Umbilical cord (tissue), 2 donors: Measurements from ENCODE around the gene TMEM266. TPM values are rescaled to one million over a fixed set of nuclear protein-coding genes. Genes with fewer than 3 reads are reported as not detected.

Experiments
- DNase-seq: peaks from one replicate; pipeline ENCODE4 v3.0.0-alpha.2; 2015; ENCODE audit warnings: low spot score
- total RNA-seq: library from RNA; depleted of rRNA; stranded (reverse); fragments of >200 nt; gene quantifications from one replicate; pipeline ENCODE4 v1.2.3, GENCODE V29; 2014; ENCODE audit warnings: low replicate concordance; ENCODE audit not compliant: insufficient read depth

The TMEM266 gene
- total RNA-seq, 1 donor from 2014 or later: 1.4 TPM

DNA sequence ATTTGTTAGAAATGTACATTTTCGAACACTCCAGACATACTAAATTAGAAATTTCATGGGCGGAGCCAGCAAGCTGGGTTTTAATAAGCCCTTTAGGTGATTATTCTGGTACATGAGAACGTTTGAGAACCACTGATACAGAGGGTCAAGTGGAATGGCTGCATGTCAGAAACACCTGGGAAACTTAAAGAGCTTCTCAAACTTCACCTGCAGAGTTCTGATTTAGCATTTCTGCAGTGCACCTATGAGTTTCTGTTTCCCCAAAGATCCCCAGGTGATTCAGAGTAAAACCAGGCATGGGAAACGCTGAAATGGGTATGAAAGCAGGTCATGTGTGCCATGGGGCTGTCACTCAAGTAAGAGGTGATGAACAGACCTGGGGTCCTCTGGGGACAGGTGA is 68.1 kb downstream of the TMEM266 start:
- no peak for DNase-seq

DNA sequence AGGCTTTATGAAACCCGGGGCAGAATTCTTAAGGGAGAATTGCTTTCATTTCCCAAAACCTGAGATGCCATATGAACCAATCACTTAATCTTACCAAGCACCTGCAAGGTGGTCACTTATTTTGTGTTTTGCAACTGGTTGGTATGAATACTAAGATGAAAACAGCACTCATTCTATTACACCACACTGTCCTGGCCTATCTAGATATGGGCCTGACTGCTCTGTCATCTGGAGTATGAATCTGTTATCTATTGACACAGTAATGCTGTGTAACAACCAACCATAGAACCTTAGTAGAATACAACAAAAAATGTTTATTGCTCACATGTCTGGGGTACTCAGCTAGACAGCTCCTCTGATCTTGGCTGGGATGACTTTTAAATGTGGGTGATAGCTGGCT is 74.8 kb downstream of the TMEM266 start:
- no peak for DNase-seq

DNA sequence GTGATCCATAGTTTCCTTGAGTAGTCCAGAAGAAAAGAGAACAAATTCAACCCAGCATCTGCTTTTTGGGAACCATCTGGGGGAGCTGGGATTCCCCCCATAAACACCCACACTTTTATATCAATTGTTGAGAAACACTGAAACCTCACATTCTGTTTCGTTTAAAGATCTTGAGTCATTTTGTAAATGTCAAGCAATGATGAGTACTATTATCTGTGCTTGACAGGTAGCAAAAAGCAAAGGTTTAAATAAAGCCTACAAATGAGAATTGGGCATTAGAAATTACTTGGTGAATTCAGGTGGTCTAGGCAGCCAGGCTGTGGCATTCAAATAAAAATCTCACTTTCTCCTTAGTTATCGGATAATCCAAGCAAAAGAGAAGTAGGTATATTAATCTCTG is 75.7 kb downstream of the TMEM266 start:
- no peak for DNase-seq

DNA sequence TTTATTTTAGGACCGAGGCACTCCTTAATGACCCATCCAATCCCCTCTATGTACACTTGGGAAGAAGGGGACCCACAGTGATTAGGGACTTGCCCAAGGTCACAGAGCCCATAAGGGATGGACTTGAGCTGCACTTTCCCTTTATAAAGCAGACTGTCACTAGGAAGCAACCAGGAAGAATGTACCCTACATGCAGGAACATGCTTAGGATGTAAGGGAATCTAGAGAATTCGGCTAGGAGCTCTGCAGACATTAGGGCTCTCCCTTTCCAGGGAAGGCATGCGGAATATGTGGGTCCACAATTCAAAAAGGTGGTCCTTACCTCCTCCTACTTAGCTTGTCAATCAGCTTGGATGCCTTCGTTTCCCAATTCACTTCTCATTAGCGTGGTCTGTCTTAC is 78.7 kb downstream of the TMEM266 start:
- no peak for DNase-seq

DNA sequence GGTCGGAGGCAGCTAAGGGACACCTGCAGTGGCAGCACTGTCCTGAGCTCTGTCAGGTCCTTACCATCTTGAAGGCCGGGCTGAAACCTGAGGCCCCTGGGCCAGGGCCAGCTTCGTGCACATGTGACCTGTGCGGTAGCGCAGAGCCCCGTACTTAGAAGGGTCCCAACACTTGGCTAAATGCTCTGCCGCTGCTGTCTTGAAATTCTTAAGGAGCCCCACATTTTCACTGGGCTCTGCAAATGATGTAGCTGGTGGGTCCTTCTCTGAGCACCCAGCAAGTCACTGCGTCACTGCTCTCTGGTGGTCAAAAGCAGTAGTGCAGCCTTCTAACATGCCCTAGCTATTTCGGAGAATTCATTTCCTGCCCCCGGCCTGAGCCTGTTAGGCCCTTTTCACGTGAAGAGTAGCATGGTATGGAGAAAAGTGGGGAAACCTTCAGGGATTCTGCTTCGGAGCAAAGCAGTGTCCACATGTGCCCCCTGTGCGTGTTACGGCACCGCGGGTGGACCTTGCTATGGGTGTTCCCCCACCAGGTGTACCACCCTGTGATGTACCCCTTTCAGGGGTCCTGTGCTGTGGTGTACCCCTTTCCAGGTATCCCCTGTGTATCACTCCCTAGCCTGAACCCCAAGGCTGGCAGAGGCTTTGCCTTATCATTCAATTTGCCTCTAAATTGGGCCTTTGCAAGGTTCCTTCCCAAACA is 79.7 kb downstream of the TMEM266 start:
- DNase-seq: peak; percentile 83

DNA sequence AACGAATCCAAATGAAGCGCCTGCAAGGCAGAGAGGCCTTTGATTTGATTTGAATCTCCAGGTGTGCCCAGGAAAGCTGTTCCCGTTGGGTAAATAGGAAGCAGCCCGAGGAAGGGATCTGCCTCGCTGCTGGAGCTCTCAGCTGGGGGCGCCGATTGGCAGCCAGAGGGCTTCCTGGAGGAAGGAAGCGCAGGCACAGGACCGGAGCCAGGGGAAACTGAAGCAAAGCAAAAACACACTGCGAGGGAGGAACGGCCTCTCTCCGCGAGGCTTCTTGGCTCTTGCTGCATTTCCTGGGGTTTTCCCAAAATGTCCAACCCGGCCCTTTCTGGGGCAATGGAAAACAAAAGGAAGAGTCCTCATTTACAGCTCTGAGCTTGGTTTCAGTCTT is 80.3 kb downstream of the TMEM266 start:
- DNase-seq: no peak

DNA sequence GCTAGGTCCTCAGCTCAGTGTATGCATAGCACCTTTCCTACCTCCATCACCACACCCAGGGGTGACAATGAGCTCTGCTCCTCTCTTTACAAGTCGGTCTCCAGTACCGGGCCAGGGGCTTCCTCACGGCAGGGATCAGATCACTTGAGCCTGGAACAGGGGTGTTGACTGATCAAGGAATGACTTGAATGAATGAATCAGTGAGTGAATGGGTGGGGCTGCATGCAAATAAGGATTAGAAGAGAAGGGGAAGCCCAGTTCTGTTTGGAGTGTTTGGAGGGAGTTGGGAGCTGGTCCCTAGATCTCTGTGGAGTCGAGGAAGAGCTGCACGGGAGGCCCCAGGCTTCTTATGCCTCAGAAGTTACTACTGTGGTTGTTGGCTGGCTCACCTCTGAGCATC is 87.0 kb downstream of the TMEM266 start:
- no peak for DNase-seq

DNA sequence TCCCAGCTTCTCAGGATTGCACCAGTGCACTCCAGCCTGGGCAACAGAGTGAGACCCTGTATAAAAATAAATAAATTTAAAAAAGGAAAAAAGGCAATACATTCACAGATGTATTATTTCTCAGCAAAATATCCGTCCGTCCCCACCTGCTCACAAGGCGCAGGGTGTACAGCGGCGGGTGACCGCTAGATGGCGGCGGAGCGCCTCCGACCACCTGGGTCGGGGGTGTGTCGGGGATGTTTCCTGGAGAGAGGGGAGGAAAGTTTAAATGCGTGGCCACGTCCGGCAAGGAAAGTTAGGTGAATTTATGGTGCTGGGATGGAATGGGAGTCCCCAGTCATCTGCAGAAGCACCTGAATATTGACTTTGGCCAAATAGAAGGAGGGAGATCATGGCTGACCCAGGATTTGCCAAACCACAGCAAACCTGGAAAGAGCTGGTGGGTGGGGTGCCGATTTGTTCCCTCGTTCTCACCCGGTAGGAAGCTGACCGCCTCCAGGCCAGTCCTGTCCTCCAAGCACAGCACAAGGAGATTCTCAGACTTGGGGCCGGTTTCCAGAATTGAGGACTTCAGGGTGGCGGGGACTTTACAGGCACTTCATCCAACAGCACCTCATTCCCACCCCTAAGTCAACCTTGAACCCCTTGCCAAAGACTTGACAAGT is 88.3 kb downstream of the TMEM266 start:
- peak; percentile 35 for DNase-seq

DNA sequence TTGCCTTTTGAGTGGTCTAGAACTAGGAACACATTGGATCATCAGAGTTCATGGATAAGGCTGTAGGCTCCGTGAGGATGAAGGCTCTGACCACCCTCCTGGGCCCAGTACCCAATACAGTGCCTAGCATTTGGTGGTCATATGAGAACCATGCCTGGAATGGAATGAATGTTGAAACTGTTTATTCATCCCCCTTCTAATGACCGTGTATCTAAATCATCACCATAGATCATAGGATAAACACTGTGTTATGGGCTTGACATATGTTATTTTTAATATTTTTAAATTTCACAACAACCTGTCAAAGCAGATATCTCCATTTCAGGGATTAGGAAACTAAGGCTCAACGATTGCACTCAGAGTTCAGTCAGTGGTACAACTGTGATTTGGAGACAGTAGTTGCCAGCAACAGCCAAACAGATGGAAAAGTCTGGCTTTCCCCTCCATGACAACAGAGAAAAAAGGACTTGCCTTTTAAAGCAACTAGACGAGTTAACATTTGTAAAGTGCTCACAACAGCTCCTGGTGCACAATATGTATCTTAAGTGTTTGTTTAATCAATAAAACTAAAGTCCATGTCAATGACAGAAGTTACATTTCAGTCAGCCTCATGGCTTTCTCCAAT is 89.6 kb downstream of the TMEM266 start:
- DNase-seq: no peak

DNA sequence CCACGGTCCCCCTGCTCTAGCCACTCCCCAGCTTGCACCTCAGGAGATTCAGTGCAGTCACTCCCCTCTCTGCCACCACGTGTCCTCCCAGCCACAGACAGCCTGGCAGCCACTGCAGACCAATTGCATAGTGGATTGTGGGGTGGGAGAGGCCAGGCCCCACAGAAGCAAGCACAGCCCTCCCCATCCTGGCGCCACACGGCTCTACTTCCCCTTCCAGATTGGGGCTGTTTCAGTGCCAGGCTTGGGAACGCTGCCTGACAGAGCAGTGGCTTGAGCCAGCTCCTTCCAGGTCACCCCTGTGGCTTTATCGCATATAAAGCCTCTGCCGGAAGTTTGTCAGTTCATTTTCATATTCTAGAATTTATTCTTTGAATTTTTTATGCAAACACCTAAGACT is 90.7 kb downstream of the TMEM266 start:
- DNase-seq: no peak

DNA sequence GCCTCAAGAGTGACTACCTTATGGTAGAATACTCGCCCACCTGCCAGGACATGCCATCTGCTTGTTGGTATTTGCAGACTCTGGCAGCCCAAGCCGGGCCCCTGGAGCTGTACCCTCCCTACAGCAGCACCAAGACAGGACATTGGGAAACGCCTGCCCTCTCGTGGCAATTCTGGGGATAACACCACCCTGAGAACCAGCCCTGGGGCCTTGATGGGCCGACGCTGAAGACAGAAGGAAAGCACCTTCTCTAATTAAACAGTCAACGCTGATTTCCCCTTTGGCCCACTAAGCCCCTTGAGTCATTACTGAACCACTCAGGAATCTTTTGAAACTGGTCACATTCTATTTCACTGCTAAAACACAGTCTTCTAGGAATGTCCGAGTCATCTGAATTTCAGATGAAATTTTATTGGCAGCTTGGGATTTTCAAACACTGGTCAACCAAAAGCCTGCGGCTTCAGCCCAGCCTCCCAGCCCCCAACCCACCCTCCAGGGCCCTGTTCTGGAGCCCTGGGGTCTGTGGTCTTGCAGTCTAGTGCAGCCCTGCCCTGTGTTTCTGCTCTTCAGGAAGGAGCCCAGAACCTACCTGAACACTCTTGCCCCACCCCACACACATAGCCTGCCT is 91.3 kb downstream of the TMEM266 start:
- peak; percentile 77 for DNase-seq

DNA sequence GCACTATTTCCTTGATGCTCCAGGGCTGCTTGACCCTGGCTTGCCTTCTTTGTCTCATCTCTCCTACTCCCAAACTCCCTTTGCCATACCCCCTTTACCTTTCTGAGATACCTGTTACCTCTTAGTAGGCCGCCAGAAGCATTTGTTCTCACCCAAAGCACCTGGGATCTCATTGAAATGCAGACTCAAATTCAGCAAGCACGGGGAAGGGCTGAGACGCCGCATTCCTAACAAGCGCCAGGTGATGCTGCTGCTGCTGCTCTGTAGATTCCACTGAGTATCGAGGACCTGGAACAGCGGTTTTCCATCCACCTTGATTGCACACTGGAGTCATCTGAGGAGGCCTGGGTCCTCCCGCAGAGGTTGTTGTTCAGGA is 91.8 kb downstream of the TMEM266 start:
- DNase-seq: no peak

DNA sequence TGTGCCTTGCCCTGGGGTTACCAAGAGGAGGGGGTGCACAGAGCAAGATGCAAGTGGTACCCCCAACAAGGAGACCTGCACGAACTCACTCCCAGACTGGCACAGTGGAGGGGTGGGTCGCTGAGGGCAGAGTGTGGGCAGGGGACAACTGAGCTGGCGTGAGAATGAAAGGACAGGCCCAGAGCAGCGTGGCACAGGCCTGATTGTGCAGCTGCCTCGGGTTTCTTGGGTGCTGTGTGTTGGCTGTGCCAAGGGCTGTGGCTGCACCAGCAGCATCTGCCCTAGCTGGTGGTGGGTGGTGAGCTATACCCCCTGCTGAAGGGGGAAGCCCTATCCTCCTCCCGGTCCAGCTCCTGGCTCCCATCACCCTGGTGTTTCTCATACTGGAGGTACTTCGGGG is 92.4 kb downstream of the TMEM266 start:
- DNase-seq: no peak

DNA sequence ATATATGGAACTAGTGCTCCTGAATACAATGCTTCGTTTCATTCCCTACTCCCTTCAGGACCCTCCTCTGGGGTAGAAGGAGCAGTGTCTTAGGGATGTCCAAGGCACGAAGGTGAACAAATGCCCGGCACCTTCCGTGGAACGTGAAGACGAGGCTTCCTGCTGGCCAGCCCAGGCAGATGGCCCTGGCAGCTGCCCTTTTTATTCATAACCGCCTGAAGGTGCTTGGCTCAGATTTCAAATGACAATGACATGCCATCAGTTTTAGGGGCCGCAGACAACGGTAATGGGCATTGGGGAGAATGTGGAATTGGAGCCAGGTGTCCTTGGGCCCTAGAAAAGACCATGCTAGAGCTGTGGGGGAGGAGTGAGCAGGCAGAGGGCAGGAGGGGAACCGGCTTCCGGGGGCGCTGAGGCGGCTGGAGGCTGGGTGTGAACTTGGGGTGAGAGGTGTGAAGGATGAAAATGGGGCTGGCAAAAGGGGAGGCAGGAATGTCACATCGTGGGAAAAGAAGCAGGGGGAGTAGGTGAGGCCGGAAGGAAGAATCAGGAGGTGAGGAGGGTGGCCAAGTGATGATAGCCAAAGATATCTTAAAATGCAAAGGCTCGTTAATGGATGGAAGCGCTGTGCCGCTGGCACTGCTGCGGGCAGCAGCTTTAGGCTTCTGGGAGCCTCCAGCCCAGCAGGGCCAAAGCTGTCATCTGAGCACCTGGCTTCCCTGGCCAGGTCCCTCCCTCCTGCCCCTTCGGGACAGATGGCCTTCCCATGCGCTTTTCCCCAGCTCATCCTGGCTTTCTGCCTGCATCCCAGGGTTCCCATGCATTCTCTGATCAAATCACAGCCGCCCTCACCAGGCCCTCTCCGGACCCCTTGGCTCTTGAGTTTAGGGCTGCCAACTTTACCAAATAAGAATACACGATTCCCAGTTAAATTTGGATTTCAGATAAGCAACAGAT is 93.7 kb downstream of the TMEM266 start:
- no peak for DNase-seq

DNA sequence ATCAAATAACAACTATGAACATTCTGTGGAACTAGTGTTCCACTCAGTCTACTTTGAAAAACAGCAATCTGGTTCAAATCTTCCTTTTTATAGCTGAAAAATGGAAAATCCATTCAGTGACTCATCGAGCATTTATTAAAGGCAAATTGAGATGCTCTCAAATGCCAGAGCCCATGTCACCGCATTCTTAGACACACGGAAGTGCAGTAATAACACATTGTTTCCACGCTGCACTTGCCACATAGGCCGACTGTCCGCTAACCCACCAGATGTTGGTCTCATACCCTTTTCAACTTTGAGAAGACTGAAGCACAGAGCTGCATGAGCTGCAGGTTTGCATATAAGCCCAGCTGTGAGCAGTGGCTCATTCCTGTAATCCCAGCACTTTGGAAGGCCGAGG is 95.9 kb downstream of the TMEM266 start:
- no peak for DNase-seq

DNA sequence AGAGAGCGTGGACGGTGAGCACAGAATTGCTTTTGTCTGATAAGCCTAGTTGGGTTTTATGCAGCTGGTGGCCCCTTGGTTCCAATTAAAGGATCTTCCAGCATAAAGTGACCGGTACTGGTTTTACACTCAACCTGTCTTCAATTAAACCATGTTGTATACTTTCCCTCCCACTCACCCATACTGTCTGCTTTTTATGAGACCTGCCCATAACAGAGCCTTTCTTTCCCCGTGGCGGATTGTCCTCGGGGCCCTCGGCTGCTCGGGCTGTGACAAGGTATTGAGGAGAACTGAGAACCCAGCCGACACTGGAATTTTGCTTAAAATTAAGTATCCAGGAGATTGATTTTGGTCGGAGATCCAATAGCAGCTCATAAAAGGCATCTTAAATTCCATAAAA is 98.4 kb downstream of the TMEM266 start:
- DNase-seq: no peak

DNA sequence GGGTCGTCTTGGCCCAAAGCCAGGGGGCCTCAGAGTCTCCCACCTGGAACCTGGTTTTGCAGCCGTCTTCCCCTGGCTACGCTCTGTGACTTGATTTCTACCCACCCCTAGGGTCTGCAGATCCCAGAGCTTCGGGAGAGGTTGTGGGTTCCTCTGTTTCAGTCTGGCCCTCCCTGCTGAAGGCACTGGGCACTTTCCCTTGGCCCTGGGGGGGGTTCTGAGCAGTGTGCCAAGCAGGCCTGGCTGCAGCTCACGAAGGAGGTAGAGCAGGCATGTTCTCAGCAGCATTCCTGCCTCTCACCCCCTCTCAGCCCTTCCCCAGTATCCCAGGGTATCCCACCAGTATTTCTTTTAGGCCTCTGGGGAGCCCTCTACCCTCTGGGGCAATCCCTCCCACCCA is 99.0 kb downstream of the TMEM266 start:
- no peak for DNase-seq

DNA sequence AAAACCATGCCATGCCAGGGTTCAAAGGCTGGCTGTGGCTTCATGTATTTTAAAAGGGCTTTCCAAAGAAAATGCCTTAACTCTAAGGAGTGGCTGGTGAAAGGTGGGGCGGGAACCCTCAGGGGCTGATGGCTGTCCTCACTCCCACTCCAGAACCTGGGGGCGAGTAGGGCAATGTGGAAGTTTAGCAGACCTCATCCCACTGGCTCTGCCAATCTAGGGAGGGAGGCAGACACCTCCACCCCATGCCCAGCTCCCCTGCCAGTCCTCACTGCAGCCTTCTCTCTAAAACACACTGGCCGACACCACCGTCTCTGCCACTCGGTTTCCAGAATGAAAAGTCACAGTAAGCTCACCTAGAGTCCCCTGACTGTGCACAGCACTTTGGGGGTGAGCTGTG is 99.5 kb downstream of the TMEM266 start:
- DNase-seq: no peak

DNA sequence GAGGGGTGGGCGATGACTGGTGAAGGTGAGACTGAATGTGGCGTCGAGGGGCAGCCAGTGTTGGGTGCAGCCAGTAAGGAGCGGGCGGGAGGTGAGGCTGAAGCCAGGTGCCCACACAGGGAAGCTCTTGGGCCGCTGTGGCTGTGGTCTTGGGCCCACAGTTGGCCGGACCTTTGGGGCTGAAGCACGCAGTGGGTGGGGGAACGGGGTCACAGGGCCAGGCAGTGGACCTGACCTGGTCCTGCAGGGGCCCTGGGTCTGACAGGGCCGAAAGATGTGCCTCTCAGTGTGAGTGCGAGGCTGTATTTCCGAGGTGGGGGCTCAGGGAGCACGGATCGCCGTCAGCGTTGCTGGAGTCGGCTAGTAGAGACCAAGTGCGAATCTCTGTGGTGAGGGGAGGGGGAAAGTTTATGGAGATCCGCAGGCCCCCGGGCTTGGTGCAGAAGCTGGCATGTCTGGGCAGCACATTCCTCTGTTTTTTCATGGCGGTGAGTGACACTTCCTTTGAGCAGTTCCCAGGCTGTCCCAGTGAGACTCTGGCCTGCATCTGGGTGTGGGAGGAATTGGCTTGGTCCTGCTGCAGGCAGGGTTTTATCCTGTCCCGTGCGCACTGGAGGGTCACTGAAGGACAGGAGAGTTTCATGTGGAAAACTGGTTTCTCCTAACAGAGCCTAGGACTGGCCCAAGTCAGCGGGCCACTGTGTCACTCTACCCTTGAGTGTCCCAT is 100.8 kb downstream of the TMEM266 start:
- no peak for DNase-seq

DNA sequence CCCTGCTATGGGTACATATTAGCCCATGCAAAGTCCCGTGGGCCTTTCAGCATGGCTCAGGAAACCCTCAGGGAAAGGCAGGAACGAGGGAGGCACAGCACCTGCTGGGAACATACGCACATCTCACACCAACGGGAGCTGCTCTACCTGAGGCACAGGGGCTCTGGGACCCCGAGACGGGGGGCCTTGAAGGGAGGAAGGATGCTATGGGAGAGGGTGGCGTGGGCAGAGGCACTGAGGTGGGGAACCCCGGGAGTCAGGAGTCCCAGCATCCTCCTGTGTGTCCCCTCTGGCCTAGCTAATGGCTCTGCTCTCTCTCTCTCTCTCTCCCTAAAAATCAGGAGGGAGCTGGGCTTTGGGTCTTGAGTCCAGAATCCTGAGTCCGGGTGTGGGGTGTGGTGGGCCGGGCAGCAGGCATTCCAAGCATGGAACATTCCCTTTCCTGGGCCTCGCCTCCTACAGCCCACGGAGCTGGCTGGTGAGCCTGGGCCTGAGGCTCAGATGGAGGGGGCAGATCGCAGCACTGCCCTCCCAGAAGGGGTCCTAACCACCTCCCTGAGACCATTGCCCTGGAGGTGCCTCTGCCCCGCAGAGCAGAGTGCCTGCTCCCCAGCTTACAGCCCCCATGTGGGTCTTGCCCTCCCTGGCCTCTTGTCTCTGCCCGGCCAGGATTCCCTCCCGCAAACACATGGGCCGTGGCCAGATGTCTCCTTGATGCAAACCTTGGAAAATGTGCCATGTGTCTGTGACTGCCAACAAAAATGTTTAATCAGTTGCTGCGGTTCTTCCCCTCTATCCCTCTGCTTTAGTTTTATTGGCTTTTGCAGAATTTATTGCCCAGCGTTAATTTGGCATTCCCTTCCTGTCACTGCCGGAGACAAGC is 101.6 kb downstream of the TMEM266 start:
- DNase-seq: peak; percentile 52
